Measurements from ENCODE around the gene FHIT.

DNA sequence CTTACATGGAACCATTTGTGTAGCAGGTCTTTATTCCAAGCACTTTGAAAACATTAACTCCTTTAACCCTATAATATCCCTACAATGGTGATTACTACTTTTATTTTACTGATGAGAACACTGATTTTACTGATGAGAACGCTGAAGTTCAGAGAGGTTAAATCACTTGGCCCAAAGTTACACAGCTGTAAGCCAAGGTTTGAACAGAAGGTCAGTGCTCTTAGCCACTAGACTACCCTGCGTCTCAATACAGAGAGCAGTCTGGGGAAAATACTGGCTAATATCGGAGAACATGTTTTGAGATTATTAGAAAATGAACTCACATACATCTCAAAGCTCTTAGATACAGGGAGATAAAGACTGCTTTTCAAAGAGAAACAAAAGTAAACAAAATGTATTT, 827.2 kb downstream of the FHIT start:
- no peak for TF ChIP-seq CTCF (IDR thresholded peaks at IDR 0.05)
- TF ChIP-seq POLR2A (IDR thresholded peaks at IDR 0.05) = no peak
